Skin epidermis (tissue), 12 donors: Measurements from ENCODE around the gene RASA3.
"Not testable (repeated sequence)": the region's sequence is repeated elsewhere in the genome, so short reads cannot be mapped to it uniquely, and the experiment has no call there.

Experiments
- H3K27ac ChIP-seq, 21 experiments: fragments of 200-600 bp; sonication (generic) in 11 of 21; one replicate each; pipeline ENCODE4 v1.5.0; 2020; ENCODE audit warnings: mild to moderate bottlenecking in 3 of 21, inconsistent platforms in 2 of 21, moderate library complexity in 2 of 21
- H3K4me3 ChIP-seq, 7 experiments: fragments of 200-600 bp; sonication (generic) in 2 of 7; one replicate each; pipeline ENCODE4 v1.5.0; 2020; ENCODE audit warnings: inconsistent platforms in 2 of 7, mild to moderate bottlenecking in 2 of 7, moderate library complexity in 1 of 7

The RASA3 gene

GRCh38 chr13:114132419-114133121 lies at the start of gene RASA3:
Gene RASA3 (minus strand): TSS chr13:114132623. CDS start chr13:114132489, 134 bp downstream.
- peak within 1 kb of the TSS; percentile 57 to 96 (median 77) for H3K4me3 ChIP-seq
- peak within 1 kb of the TSS; percentile 26 to 98 (median 88) for H3K27ac ChIP-seq

- Histone ChIP-seq H3K4me3 (no peak within 1 kb of the TSS), H3K27ac (no peak within 1 kb of the TSS)
These were observed 46.8 kb upstream of the RASA3 start, which contains the start of gene CFAP97D2 for GRCh38 chr13:114179087-114179658. Gene CFAP97D2 (plus strand): TSS chr13:114179257. CDS start chr13:114179331, 74 bp downstream.

- H3K27ac ChIP-seq = no peak overlapping the region
These were observed 45.0 kb upstream of the RASA3 start for GRCh38 chr13:114177245-114178010.

GRCh38 chr13:114176359-114176902 lies 44.0 kb upstream of the RASA3 start:
- H3K4me3 ChIP-seq, H3K27ac ChIP-seq: not testable (repeated sequence)

More at GRCh38 chr13:114177245-114178010, 45.0 kb upstream of the RASA3 start:
- H3K4me3 ChIP-seq = no peak overlapping the region

GRCh38 chr13:114174529-114174961 lies 42.1 kb upstream of the RASA3 start:
- no peak overlapping the region for H3K4me3 ChIP-seq
- no peak overlapping the region for H3K27ac ChIP-seq

- no peak overlapping the region for H3K4me3 ChIP-seq
These were observed 41.3 kb upstream of the RASA3 start for GRCh38 chr13:114173745-114174144.

GRCh38 chr13:114173272-114173671 lies 40.8 kb upstream of the RASA3 start:
- Histone ChIP-seq H3K4me3 (no peak overlapping the region), H3K27ac (no peak overlapping the region)

More at GRCh38 chr13:114173745-114174144, 41.3 kb upstream of the RASA3 start:
- H3K27ac ChIP-seq = no peak overlapping the region

- Histone ChIP-seq H3K27ac (no peak overlapping the region), H3K4me3 (no peak overlapping the region)
These were observed 35.5 kb upstream of the RASA3 start for GRCh38 chr13:114167885-114168284.

- Histone ChIP-seq H3K4me3 (no peak overlapping the region), H3K27ac (peak overlapping the region in 1 of 21 experiments; percentile 13)
These were observed 35.0 kb upstream of the RASA3 start for GRCh38 chr13:114167426-114167825.

GRCh38 chr13:114166381-114167131 lies 34.1 kb upstream of the RASA3 start:
- Histone ChIP-seq H3K4me3 (no peak overlapping the region), H3K27ac (peak overlapping the region in 5 of 21 experiments; percentile 13 to 50 (median 20))

GRCh38 chr13:114164681-114165429 lies 32.4 kb upstream of the RASA3 start:
- H3K4me3 ChIP-seq = no peak overlapping the region
- H3K27ac ChIP-seq = no peak overlapping the region

- H3K27ac ChIP-seq = no peak overlapping the region
These were observed 31.6 kb upstream of the RASA3 start for GRCh38 chr13:114164053-114164452.

GRCh38 chr13:114162533-114162922 lies 30.1 kb upstream of the RASA3 start:
- Histone ChIP-seq H3K27ac (peak overlapping the region in 10 of 21 experiments; percentile 11 to 72 (median 44)), H3K4me3 (no peak overlapping the region)

More at GRCh38 chr13:114164053-114164452, 31.6 kb upstream of the RASA3 start:
- no peak overlapping the region for H3K4me3 ChIP-seq

- Histone ChIP-seq H3K4me3 (no peak overlapping the region), H3K27ac (peak overlapping the region in 14 of 21 experiments; percentile 11 to 72 (median 40))
These were observed 29.5 kb upstream of the RASA3 start for GRCh38 chr13:114161644-114162532.

- H3K4me3 ChIP-seq = no peak overlapping the region
- peak overlapping the region in 11 of 21 experiments; percentile 11 to 71 (median 39) for H3K27ac ChIP-seq
These were observed 28.7 kb upstream of the RASA3 start for GRCh38 chr13:114161028-114161556.

GRCh38 chr13:114158869-114159666 lies 26.6 kb upstream of the RASA3 start:
- not testable (repeated sequence) for H3K4me3 ChIP-seq, H3K27ac ChIP-seq
